D721Med (cell line): ENCODE results near the gene MARVELD1.

Source experiments
- DNase-seq: peaks from one replicate; pipeline ENCODE4 v3.0.0; 2011; ENCODE audit warnings: low spot score; ENCODE audit not compliant: insufficient read length
- FAIRE-seq: peaks from 2 replicates; lab custom pipeline; 2011; peaks lifted over from hg19 to GRCh38; lab: Jason Lieb, UNC
- TF ChIP-seq, protein P1 (sequence below): IDR thresholded peaks from 2 replicates; pipeline ENCODE4 v1.5.1; 2012; ENCODE audit warnings: mild to moderate bottlenecking, control low read depth; ENCODE audit not compliant: insufficient read depth; ENCODE audit errors: missing control alignments

Gene MARVELD1

DNA sequence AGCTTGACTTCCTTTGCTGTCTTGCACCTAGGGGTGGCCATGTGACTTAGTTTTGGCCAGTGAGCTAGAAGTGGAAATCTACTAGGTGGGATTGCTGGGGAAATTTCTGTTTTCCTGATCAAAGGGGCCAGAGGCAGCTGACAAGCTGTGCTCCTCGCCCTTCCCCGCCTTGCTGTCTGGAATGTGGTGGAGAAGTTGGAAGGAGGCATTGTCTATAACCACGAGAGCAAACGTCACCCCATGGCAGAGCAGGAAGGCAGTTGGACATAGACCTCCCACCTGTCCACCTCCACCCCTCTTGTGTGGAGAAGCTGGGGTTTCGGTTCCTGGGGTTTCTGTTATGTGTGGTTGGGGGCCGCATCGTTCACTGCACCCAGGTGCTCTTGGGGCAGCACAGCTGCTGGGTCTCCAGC, 51.0 kb downstream of the MARVELD1 start:
- FAIRE-seq (no peak), DNase-seq (no peak)
- TF ChIP-seq, protein P1, sequence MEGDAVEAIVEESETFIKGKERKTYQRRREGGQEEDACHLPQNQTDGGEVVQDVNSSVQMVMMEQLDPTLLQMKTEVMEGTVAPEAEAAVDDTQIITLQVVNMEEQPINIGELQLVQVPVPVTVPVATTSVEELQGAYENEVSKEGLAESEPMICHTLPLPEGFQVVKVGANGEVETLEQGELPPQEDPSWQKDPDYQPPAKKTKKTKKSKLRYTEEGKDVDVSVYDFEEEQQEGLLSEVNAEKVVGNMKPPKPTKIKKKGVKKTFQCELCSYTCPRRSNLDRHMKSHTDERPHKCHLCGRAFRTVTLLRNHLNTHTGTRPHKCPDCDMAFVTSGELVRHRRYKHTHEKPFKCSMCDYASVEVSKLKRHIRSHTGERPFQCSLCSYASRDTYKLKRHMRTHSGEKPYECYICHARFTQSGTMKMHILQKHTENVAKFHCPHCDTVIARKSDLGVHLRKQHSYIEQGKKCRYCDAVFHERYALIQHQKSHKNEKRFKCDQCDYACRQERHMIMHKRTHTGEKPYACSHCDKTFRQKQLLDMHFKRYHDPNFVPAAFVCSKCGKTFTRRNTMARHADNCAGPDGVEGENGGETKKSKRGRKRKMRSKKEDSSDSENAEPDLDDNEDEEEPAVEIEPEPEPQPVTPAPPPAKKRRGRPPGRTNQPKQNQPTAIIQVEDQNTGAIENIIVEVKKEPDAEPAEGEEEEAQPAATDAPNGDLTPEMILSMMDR: no peak

DNA sequence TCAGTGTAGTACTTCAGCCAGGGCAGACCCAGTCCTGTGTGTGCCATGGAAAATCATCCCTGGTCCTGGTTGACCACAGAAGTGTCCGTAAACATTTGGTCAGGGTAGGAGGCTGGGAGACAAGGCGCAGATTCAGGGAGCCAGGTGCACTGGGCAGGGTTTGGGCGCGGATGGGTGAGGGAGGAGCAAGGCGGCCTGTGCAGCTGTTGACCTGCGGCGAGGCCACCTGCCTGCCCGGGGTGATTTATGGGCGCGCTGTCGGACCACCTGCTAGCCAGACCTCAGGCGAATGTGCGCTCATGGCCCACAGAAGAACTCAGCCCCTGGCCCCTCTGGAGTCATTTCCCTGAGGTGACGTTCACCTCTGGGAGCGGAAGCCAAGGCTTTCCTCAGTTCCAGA, 51.7 kb downstream of the MARVELD1 start:
- DNase-seq (no peak), FAIRE-seq (no peak)
- TF ChIP-seq, protein P1: no peak

DNA sequence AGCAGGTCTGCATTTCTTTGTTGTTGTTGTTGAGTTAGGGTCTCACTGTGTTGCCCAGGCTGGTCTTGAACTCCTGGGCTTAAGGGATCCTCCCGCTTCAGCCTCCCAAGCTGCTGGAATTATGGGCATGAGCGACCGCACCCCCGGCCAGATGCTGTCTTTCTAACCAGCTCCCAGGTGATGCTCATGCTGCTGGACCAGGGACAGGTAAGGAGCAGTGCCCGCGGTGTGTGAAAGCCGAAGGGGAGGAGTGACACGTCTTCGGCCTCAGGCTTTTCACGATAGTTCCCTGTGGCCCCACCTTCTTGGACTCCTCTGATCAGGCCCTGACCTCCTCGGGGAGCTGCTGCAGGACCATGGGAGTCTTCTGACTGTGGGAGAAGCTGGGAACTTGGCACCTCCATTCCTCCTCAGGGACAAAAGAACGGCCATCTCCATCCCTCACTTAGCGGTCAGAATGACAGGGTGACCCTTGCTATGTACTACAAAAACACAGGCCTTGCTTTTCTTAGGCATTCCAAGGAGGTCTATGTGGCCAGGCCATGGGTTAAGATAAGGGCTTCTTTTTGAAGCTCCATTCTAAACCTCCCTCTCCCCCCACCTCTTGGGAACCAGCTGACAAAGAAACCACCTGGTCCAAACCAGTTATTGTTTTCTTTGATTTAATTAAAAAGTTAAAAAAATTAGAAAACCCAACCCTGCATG, 52.7 kb downstream of the MARVELD1 start:
- FAIRE-seq (no peak), DNase-seq (no peak)
- TF ChIP-seq, protein P1: no peak

DNA sequence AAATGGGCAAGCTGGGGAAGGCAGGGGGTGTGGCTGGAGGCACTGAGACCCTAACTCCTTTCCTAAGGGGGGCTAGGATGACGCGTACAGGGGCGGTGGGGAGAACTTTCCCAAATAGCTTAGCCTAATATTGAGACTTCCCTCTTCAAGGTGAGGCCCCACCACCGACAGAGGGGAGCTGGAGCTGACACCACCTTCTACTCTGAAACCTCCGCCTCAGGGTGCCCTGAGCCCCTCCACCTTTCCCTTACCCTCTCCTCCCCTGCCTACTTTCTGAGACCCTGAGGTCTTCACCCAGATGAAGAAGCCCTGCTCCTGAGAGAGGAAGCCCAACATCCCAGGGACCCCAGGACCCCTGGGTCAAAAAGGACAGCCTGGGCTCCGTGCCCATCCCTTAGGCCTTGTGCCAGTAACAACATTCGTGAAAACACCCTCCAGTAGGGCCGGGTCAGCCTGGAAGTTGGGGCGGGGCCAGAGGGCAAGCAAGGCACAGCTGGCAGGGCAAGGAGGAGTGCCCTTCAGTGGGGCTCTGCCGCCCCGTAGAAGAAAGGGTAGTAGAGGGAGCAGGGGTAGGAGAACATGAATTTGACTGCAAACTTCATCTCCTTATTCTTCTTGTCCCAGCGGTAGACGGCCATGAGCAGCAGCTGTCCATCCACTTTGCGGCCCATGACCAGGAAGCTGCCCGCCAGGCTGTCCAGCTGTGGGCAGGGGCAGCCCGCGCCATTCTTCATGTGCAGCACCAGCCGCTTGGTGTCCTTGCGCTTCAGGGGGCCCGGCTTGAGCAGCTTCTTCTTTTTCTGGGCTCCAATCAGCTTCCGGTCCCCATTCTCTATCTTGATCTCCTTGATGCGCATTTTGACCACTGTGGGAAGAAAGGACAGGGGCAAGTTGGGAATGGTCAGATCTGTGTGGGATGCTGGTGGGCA, 53.7 kb downstream of the MARVELD1 start:
- FAIRE-seq (no peak), DNase-seq (no peak)
- TF ChIP-seq, protein P1: no peak
